ENCODE measurements around the gene FPR2.

DNA sequence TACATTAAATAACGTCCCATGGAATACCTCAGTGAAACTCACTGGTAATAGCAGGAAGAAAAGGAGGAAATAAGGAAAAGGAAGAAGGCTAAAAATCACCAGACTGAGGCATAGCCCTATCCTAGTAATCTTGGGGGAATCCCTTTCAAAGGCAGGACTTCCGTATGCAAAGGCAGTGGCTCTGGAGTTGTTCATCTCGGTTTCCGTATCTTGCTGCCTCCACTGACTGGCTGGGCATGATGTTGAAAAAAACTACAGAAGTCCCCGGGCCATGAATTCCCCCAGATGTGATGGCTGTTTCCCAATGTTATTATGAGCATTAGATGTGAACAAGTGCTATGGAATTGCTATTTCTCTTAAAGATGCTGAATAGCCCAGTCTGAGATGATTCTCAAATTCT, 5.5 kb downstream of the FPR2 start:
- TF ChIP-seq POLR2AphosphoS5 (IDR thresholded peaks at IDR 0.05) = no peak
- no peak for TF ChIP-seq CTCF (IDR thresholded peaks at IDR 0.05)

Measured in stomach (tissue), 4 donors.